HEK293 (cell line): ENCODE measurements around the gene TRAPPC4.

ENCODE experiments used
- GLI4 ChIP-seq: fragments of 450-650 bp; formaldehyde crosslinking; IDR thresholded peaks from 2 replicates; pipeline ENCODE4 v1.5.1; 2016; ENCODE audit warnings: missing biosample characterization, missing genetic modification characterization
- MEIS1 ChIP-seq: sonication (generic); formaldehyde crosslinking; IDR thresholded peaks from 2 replicates; pipeline ENCODE4 v1.8.1; 2022; ENCODE audit warnings: missing genetic modification reagents, mild to moderate bottlenecking, borderline replicate concordance
- MYNN ChIP-seq: fragments of 450-650 bp; formaldehyde crosslinking; IDR thresholded peaks from 2 replicates; pipeline ENCODE4 v1.5.1; 2016; ENCODE audit warnings: missing biosample characterization, missing genetic modification characterization, borderline replicate concordance
- REST ChIP-seq: fragments of 450-650 bp; formaldehyde crosslinking; IDR thresholded peaks from 2 replicates; pipeline ENCODE4 v1.5.1; 2016; ENCODE audit warnings: missing biosample characterization, missing genetic modification characterization
- ZNF548 ChIP-seq: fragments of 450-650 bp; formaldehyde crosslinking; IDR thresholded peaks from 2 replicates; pipeline ENCODE4 v1.5.1; 2016; ENCODE audit warnings: missing biosample characterization, missing genetic modification characterization
- ZNF777 ChIP-seq: fragments of 450-650 bp; formaldehyde crosslinking; IDR thresholded peaks from 2 replicates; pipeline ENCODE4 v1.5.1; 2017; ENCODE audit warnings: missing biosample characterization, missing genetic modification characterization, borderline replicate concordance
- TF ChIP-seq, protein P1 (sequence below): fragments of 450-650 bp; formaldehyde crosslinking; IDR thresholded peaks from 2 replicates; pipeline ENCODE4 v1.5.1; 2016; ENCODE audit warnings: missing biosample characterization, missing genetic modification characterization, low read depth
- TF ChIP-seq, protein P2 (sequence below): fragments of 450-650 bp; formaldehyde crosslinking; IDR thresholded peaks from 2 replicates; pipeline ENCODE4 v1.5.1; 2016; ENCODE audit warnings: missing biosample characterization, missing genetic modification characterization

GRCh38 chr11:119016216-119017009, 2.2 kb upstream of the TRAPPC4 start:
- TF ChIP-seq ZNF777 (tag by site-specific recombination) (no peak), GLI4 (tag by site-specific recombination) (no peak), REST (tag by site-specific recombination) (no peak), MYNN (tag by site-specific recombination) (no peak), MEIS1 (CRISPR knock-in tag) (no peak), ZNF548 (no peak)
- TF ChIP-seq, protein P1, sequence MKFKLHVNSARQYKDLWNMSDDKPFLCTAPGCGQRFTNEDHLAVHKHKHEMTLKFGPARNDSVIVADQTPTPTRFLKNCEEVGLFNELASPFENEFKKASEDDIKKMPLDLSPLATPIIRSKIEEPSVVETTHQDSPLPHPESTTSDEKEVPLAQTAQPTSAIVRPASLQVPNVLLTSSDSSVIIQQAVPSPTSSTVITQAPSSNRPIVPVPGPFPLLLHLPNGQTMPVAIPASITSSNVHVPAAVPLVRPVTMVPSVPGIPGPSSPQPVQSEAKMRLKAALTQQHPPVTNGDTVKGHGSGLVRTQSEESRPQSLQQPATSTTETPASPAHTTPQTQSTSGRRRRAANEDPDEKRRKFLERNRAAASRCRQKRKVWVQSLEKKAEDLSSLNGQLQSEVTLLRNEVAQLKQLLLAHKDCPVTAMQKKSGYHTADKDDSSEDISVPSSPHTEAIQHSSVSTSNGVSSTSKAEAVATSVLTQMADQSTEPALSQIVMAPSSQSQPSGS (tag by site-specific recombination): no peak
- TF ChIP-seq, protein P2, sequence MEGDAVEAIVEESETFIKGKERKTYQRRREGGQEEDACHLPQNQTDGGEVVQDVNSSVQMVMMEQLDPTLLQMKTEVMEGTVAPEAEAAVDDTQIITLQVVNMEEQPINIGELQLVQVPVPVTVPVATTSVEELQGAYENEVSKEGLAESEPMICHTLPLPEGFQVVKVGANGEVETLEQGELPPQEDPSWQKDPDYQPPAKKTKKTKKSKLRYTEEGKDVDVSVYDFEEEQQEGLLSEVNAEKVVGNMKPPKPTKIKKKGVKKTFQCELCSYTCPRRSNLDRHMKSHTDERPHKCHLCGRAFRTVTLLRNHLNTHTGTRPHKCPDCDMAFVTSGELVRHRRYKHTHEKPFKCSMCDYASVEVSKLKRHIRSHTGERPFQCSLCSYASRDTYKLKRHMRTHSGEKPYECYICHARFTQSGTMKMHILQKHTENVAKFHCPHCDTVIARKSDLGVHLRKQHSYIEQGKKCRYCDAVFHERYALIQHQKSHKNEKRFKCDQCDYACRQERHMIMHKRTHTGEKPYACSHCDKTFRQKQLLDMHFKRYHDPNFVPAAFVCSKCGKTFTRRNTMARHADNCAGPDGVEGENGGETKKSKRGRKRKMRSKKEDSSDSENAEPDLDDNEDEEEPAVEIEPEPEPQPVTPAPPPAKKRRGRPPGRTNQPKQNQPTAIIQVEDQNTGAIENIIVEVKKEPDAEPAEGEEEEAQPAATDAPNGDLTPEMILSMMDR: no peak
